ENCODE data around the gene DOCK3. TPM values are rescaled to one million over a fixed set of nuclear protein-coding genes. Genes with fewer than 3 reads are reported as not detected.
"Not testable (repeated sequence)": the region's sequence is repeated elsewhere in the genome, so short reads cannot be mapped to it uniquely, and the experiment has no call there.

The DOCK3 gene
- total and polyA plus RNA-seq, 3 donors from 2014 or later: 8.4 to 11.7 (median 11.2) TPM

DNA sequence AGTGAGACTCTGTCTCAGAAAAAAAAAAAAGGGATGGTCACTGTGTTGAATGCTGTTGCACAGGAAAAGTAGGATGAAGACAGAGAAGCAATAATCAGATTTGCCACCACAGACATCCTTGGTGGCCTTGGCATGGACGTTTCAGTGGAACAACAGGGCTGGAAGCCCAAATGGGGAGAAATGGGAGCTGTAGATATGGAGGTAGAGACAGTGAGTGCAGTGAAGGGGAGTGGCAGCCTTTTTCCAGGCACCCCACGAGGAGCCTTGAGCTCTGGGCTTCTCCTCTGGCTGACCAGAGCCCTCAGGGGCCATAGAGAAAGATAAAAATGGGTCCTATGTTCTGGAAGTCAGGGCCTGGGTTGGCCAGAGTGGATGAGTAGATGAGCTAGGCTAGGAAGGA is 12.3 kb upstream of the DOCK3 start:
- no peaks in the 10 kb centered on the region for H3K36me3 ChIP-seq (ENCODE audit: low read depth, missing control alignments)
- no peak overlapping the region for H3K27ac ChIP-seq
- WGBS, 2 donors: 33 to 39% methylated on average over 2 of the region's 2 CpGs
- no peak for TF ChIP-seq POLR2A (IDR thresholded peaks at IDR 0.05)
- TF ChIP-seq, protein P1, sequence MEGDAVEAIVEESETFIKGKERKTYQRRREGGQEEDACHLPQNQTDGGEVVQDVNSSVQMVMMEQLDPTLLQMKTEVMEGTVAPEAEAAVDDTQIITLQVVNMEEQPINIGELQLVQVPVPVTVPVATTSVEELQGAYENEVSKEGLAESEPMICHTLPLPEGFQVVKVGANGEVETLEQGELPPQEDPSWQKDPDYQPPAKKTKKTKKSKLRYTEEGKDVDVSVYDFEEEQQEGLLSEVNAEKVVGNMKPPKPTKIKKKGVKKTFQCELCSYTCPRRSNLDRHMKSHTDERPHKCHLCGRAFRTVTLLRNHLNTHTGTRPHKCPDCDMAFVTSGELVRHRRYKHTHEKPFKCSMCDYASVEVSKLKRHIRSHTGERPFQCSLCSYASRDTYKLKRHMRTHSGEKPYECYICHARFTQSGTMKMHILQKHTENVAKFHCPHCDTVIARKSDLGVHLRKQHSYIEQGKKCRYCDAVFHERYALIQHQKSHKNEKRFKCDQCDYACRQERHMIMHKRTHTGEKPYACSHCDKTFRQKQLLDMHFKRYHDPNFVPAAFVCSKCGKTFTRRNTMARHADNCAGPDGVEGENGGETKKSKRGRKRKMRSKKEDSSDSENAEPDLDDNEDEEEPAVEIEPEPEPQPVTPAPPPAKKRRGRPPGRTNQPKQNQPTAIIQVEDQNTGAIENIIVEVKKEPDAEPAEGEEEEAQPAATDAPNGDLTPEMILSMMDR (IDR thresholded peaks at IDR 0.05): no peak
- H3K9me3 ChIP-seq: no peaks in the 10 kb centered on the region
- no peak for DNase-seq
- no peak overlapping the region for H3K4me3 ChIP-seq
- intact Hi-C loops (cut with DNase I; ENCODE audit: low total_unique reads): no loop called here
- no peaks in the 10 kb centered on the region for H3K27me3 ChIP-seq
- H3K4me1 ChIP-seq: no peaks in the 10 kb centered on the region

DNA sequence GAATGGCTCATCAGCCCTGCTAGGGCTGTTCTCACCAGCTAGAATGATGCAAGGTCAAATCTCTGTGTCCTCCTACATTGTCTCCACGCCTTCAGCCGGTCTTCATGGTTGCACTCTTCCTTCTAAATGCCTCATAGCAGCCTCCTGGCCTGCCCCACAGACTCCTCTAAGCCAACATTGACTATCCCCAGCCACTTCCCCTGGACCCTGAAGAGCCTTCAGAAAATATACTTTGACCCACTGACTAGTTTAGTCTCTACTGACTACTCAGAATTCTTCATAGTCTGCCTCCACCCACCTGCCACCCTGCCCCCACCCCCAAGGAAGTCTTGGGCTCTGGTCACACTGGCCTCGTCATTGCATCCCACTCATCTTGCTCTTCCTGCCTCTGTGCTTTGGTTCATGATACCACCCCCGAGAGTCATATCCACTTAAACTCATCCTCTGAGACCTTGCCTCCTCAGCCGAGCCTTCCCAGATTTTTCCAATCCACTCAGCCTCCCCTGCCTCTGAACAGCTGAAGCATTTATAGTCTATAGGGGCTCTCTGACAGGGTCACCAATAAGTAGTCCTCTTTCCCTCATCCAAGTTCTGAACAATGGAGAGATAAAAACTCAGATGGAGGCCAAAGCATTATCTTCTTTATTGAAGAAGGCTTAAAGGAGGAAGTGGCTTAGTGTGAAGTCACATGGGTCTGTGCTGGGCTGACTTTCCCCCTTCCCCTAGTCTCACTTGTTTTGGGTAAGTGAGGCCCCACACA is 9.5 kb upstream of the DOCK3 start:
- WGBS, 2 donors: 79 to 85% methylated on average over 5 of the region's 5 CpGs
- no peaks in the 10 kb centered on the region for H3K27me3 ChIP-seq
- H3K4me1 ChIP-seq: no peaks in the 10 kb centered on the region
- no peak overlapping the region for H3K27ac ChIP-seq
- H3K4me3 ChIP-seq: no peak overlapping the region
- intact Hi-C loops (cut with DNase I; ENCODE audit: low total_unique reads): no loop called here
- no peaks in the 10 kb centered on the region for H3K36me3 ChIP-seq (ENCODE audit: low read depth, missing control alignments)
- DNase-seq: no peak
- TF ChIP-seq, protein P1 (IDR thresholded peaks at IDR 0.05): no peak
- TF ChIP-seq POLR2A (IDR thresholded peaks at IDR 0.05): no peak
- H3K9me3 ChIP-seq: no peaks in the 10 kb centered on the region

DNA sequence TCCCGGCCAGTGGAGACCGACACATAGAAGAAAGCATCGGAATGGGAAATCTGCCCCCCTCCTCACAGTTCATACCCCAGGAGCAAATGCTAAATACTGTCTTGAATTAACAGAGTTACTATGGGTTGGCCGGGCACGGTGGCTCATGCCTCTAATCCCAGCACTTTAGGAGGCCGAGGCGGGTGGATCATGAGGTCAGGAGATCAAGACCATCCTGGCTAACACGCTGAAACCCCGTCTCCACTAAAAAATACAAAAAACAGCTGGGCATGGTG is 8.9 kb upstream of the DOCK3 start:
- H3K27ac ChIP-seq; H3K4me1 ChIP-seq; DNase-seq; intact Hi-C loops (cut with DNase I; ENCODE audit: low total_unique reads); H3K4me3 ChIP-seq; H3K36me3 ChIP-seq (ENCODE audit: low read depth, missing control alignments); H3K9me3 ChIP-seq; H3K27me3 ChIP-seq: not testable (repeated sequence)
- 77 to 86% methylated on average over 9 of the region's 9 CpGs for WGBS, 2 donors

DNA sequence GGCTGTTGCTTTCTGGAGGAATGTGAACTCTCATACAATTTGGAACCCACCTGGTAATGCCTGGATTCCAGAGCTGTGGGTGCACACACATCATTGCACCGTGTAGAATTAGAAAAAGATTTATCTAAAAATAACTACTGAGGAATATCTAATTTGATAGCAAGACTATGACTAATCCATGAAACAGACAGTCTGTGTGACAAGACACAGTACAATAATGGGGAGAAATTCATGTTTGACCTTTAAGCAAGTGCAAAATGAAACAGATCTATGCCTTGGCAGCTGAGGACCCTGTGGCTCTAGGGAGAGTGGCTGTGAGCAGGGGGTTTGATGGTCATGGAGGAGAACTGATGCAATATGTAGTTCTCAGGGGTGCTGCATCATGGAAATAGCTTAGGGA is 7.9 kb upstream of the DOCK3 start:
- DNase-seq: no peak
- no peak for TF ChIP-seq POLR2A (IDR thresholded peaks at IDR 0.05)
- TF ChIP-seq, protein P1 (IDR thresholded peaks at IDR 0.05): no peak
- Histone ChIP-seq H3K9me3 (no peaks in the 10 kb centered on the region), H3K36me3 (ENCODE audit: low read depth, missing control alignments) (no peaks in the 10 kb centered on the region), H3K4me1 (no peaks in the 10 kb centered on the region), H3K4me3 (no peak overlapping the region), H3K27me3 (no peaks in the 10 kb centered on the region), H3K27ac (no peak overlapping the region)
- WGBS, 2 donors: 20 to 39% methylated on average over 1 of the region's 1 CpG
- intact Hi-C loops (cut with DNase I; ENCODE audit: low total_unique reads): no loop called here

DNA sequence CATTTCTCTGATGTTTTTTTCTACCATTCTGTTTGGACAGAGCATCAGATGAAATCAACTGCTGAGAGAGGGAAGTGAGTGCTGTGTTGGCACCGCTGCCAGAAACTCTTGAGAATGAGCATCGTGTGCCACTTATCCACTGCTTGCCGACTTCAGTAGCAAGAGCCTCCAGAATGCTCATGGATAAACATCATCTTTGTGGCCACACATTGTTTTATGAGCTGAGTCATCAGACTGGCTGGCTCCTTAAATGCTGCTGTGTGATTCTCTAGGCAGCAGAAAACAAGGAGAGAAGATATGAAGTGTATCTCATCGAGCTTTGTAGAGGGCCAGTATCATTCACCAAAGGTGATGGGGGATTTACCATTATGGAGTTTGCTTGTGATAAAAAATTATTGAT is 3.4 kb upstream of the DOCK3 start:
- TF ChIP-seq POLR2A (IDR thresholded peaks at IDR 0.05): no peak
- TF ChIP-seq, protein P1 (IDR thresholded peaks at IDR 0.05): no peak
- 75 to 93% methylated on average over 4 of the region's 4 CpGs for WGBS, 2 donors
- Histone ChIP-seq H3K4me1 (no peaks in the 10 kb centered on the region), H3K36me3 (ENCODE audit: low read depth, missing control alignments) (no peaks in the 10 kb centered on the region), H3K27ac (no peak overlapping the region), H3K9me3 (no peaks in the 10 kb centered on the region), H3K4me3 (no peak overlapping the region), H3K27me3 (no peaks in the 10 kb centered on the region)
- intact Hi-C loops (cut with DNase I; ENCODE audit: low total_unique reads): no loop called here
- no peak for DNase-seq
